HepG2 (cell line): ENCODE data around the gene NAPB. TPM values are rescaled to one million over a fixed set of nuclear protein-coding genes. Genes with fewer than 3 reads are reported as not detected.

Source experiments
- HMG20B ChIP-seq: conservative IDR thresholded peaks from 2 replicates; pipeline ENCODE4 v1.6.1; 2016; ENCODE audit warnings: missing genetic modification reagents, missing compliant biosample characterization
- IRX3 ChIP-seq: sonication (generic); formaldehyde crosslinking; IDR thresholded peaks from 2 replicates; pipeline ENCODE4 v1.8.1; 2023; ENCODE audit warnings: mild to moderate bottlenecking, low read depth, missing genetic modification reagents, borderline replicate concordance
- JUNB ChIP-seq: sonication (generic); formaldehyde crosslinking; IDR thresholded peaks from 2 replicates; pipeline ENCODE4 v1.8.0; 2022; ENCODE audit warnings: missing genetic modification reagents, mild to moderate bottlenecking, borderline replicate concordance
- MAFK ChIP-seq, 2 experiments: IDR thresholded peaks in 1 of 2; conservative IDR thresholded peaks in 1 of 2; 2 replicates each; pipeline ENCODE4 v1.6.1; 2011; ENCODE audit warnings: improper control_type of control experiment in 2 of 2, low read length in 2 of 2
- MAZ ChIP-seq, 2 experiments: sonication (generic) in 1 of 2; formaldehyde crosslinking in 1 of 2; IDR thresholded peaks; 2 replicates each; pipeline versions ENCODE4 v1.5.0 to v1.6.1; 2012 to 2020; ENCODE audit warnings: low read depth in 2 of 2, mild to moderate bottlenecking in 2 of 2, borderline replicate concordance in 1 of 2, improper control_type of control experiment in 1 of 2, low read length in 1 of 2, missing genetic modification reagents in 1 of 2, moderate library complexity in 1 of 2
- MLLT10 ChIP-seq: sonication (generic); formaldehyde crosslinking; IDR thresholded peaks from 2 replicates; pipeline ENCODE4 v1.4.0; 2020; ENCODE audit warnings: missing genetic modification reagents
- NCOR1 ChIP-seq: fragments of 200-600 bp; sonication (generic); IDR thresholded peaks from 2 replicates; pipeline ENCODE4 v1.7.0; 2017; ENCODE audit warnings: antibody characterized with exemption, low read length, borderline replicate concordance
- POLR2AphosphoS2 ChIP-seq: IDR thresholded peaks from 2 replicates; pipeline ENCODE4 v1.6.1; 2011; ENCODE audit warnings: low read depth, low read length, improper control_type of control experiment
- POLR2G ChIP-seq: fragments of 200-400 bp; formaldehyde crosslinking; IDR thresholded peaks from 2 replicates; pipeline ENCODE4 v1.6.1; 2018; ENCODE audit warnings: mild to moderate bottlenecking, low read depth, low read length, moderate library complexity
- SALL1 ChIP-seq: sonication (generic); formaldehyde crosslinking; IDR thresholded peaks from 2 replicates; pipeline ENCODE4 v1.8.0; 2022; ENCODE audit warnings: mild to moderate bottlenecking, missing genetic modification reagents
- SOX5 ChIP-seq: IDR thresholded peaks from 2 replicates; pipeline ENCODE4 v1.6.1; 2016; ENCODE audit warnings: borderline replicate concordance
- TBL1XR1 ChIP-seq: fragments of 150-350 bp; IDR thresholded peaks from 2 replicates; pipeline ENCODE4 v1.6.1; 2014; ENCODE audit warnings: borderline replicate concordance, low read length; ENCODE audit not compliant: partially characterized antibody
- TEAD3 ChIP-seq: optimal IDR thresholded peaks from 2 replicates; pipeline ENCODE3; 2016; ENCODE audit warnings: borderline replicate concordance
- ZC3H13 ChIP-seq: sonication (generic); formaldehyde crosslinking; IDR thresholded peaks from 2 replicates; pipeline ENCODE4 v1.8.1; 2023; ENCODE audit warnings: mild to moderate bottlenecking, missing genetic modification reagents, moderate library complexity
- ZFX ChIP-seq: sonication (generic); formaldehyde crosslinking; IDR thresholded peaks from 2 replicates; pipeline ENCODE4 v1.4.0; 2020; ENCODE audit warnings: mild to moderate bottlenecking, low read depth, missing genetic modification reagents, moderate library complexity
- ZNF20 ChIP-seq: sonication (generic); formaldehyde crosslinking; IDR thresholded peaks from 2 replicates; pipeline ENCODE4 v1.4.0; 2020; ENCODE audit warnings: mild to moderate bottlenecking, moderate library complexity, missing genetic modification reagents
- ZNF326 ChIP-seq: sonication (generic); formaldehyde crosslinking; IDR thresholded peaks from 2 replicates; pipeline ENCODE4 v1.4.0; 2020; ENCODE audit warnings: missing genetic modification reagents, borderline replicate concordance
- polyA plus RNA-seq, 8 experiments: library from polyadenylated mRNA; depleted of rRNA in 3 of 8; stranded (reverse) in 7 of 8; unstranded in 1 of 8; fragments of >200 nt; fragmentation: Illumina TruSeq in 4 of 8; extraction: Trizol in 4 of 8; gene quantifications; 2 replicates each; pipeline versions ENCODE4 v1.2.1 to v1.2.3, GENCODE V29; 2011 to 2016; ENCODE audit warnings: low read depth in 4 of 8, missing spikeins in 1 of 8, mixed read lengths in 1 of 8; ENCODE audit not compliant: insufficient read depth in 1 of 8
- total RNA-seq, 5 experiments: library from RNA; depleted of rRNA; stranded (reverse); fragments of >200 nt; fragmentation: Illumina TruSeq; extraction: Trizol; gene quantifications; 2 replicates each; pipeline ENCODE4 v1.2.3, GENCODE V29; 2016; ENCODE audit warnings: low read depth in 1 of 5
- TF ChIP-seq, protein P1 (sequence below): sonication (generic); formaldehyde crosslinking; IDR thresholded peaks from 2 replicates; pipeline ENCODE4 v1.5.1; 2020; ENCODE audit warnings: mild to moderate bottlenecking, moderate library complexity, missing genetic modification reagents
- TF ChIP-seq, protein P2 (sequence below): sonication (generic); formaldehyde crosslinking; IDR thresholded peaks from 2 replicates; pipeline ENCODE4 v1.9.0; 2021; ENCODE audit warnings: missing genetic modification reagents, mild to moderate bottlenecking, borderline replicate concordance
- TF ChIP-seq, protein P3 (sequence below): sonication (generic); formaldehyde crosslinking; IDR thresholded peaks from 2 replicates; pipeline ENCODE4 v1.8.1; 2023; ENCODE audit warnings: mild to moderate bottlenecking, missing genetic modification reagents
- TF ChIP-seq, protein P4 (sequence below): sonication (generic); formaldehyde crosslinking; IDR thresholded peaks from 2 replicates; pipeline ENCODE4 v1.5.0; 2020; ENCODE audit warnings: missing genetic modification reagents, mild to moderate bottlenecking, borderline replicate concordance

The NAPB gene
- total and polyA plus RNA-seq, 2 of the 13 experiments (the other 11 are each of a cell fraction or from before 2014, with no cell fraction given), result 15.2 to 16.1 TPM

DNA sequence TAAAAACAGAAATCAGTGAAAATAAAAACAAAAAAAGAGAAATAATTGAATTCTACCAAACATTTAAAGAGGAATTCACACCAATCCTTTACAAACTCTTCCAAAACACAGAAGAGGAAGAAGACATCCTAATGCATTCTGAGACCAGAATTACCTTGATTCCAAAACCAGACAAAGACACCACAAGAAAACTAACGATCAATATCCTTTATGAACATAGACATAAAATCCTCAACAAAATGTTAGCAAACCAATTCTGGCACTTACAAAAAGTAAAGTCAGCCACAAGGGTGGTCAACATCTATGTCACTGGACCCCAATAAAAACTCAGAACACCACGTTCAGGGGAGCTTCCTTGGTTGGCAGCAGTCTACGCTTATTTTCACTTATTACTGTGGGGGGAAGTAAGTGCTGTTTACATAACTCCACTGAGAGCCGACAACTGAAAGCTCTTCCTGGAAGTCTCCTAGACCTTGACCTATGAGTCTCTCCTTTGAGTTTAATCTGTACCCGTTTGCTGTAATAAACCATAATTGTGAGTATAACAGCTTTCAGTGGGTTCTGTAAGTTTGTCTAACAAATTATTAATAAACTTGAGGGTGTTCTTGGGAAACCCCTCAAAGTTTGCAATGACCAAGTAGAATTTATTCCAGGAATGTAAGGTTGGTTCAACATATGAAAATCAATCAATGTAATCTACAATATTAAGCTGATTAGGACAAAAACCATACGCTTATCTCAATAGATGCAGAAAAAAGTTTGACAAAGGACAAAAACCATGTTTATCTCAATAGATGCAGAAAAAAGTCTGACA lies 34.8 kb downstream of the NAPB start (continued):
- TF ChIP-seq, protein P1, sequence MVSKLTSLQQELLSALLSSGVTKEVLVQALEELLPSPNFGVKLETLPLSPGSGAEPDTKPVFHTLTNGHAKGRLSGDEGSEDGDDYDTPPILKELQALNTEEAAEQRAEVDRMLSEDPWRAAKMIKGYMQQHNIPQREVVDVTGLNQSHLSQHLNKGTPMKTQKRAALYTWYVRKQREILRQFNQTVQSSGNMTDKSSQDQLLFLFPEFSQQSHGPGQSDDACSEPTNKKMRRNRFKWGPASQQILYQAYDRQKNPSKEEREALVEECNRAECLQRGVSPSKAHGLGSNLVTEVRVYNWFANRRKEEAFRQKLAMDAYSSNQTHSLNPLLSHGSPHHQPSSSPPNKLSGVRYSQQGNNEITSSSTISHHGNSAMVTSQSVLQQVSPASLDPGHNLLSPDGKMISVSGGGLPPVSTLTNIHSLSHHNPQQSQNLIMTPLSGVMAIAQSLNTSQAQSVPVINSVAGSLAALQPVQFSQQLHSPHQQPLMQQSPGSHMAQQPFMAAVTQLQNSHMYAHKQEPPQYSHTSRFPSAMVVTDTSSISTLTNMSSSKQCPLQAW (CRISPR knock-in tag), result no peak
- TF ChIP-seq HMG20B (CRISPR knock-in tag) (peak; percentile 79), MAZ (IDR thresholded peaks at IDR 0.05; ENCODE audit: borderline replicate concordance, low read depth, low read length) (no peak), MAZ (CRISPR knock-in tag; IDR thresholded peaks at IDR 0.05; ENCODE audit: low read depth) (no peak), IRX3 (no peak), JUNB (no peak), TBL1XR1 (peak; percentile 48), ZFX (CRISPR knock-in tag) (no peak), POLR2G (no peak), SOX5 (CRISPR knock-in tag) (peak; percentile 62), ZC3H13 (CRISPR knock-in tag) (no peak), SALL1 (CRISPR knock-in tag) (peak; percentile 64; the same call in 1 of the 2 replicates), MAFK (conservative IDR thresholded peaks at IDR 0.05 in 1 of 2, IDR thresholded peaks at IDR 0.05 in 1 of 2; ENCODE audit: low read length in 2 of 2) (0 out of 4 replicates have a peak, but pooled peaks of 1 of the 2 experiments have one; percentile 8), ZNF326 (CRISPR knock-in tag) (no peak), POLR2AphosphoS2 (no peak), TEAD3 (CRISPR knock-in tag) (peak; percentile 44), NCOR1 (peak; percentile 64; the same call in 1 of the 2 replicates), MLLT10 (no peak), ZNF20 (no peak)
- TF ChIP-seq, protein P2, sequence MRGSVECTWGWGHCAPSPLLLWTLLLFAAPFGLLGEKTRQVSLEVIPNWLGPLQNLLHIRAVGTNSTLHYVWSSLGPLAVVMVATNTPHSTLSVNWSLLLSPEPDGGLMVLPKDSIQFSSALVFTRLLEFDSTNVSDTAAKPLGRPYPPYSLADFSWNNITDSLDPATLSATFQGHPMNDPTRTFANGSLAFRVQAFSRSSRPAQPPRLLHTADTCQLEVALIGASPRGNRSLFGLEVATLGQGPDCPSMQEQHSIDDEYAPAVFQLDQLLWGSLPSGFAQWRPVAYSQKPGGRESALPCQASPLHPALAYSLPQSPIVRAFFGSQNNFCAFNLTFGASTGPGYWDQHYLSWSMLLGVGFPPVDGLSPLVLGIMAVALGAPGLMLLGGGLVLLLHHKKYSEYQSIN (CRISPR knock-in tag), result no peak
- TF ChIP-seq, protein P3, sequence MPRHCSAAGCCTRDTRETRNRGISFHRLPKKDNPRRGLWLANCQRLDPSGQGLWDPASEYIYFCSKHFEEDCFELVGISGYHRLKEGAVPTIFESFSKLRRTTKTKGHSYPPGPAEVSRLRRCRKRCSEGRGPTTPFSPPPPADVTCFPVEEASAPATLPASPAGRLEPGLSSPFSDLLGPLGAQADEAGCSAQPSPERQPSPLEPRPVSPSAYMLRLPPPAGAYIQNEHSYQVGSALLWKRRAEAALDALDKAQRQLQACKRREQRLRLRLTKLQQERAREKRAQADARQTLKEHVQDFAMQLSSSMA (CRISPR knock-in tag), result no peak
- TF ChIP-seq, protein P4, sequence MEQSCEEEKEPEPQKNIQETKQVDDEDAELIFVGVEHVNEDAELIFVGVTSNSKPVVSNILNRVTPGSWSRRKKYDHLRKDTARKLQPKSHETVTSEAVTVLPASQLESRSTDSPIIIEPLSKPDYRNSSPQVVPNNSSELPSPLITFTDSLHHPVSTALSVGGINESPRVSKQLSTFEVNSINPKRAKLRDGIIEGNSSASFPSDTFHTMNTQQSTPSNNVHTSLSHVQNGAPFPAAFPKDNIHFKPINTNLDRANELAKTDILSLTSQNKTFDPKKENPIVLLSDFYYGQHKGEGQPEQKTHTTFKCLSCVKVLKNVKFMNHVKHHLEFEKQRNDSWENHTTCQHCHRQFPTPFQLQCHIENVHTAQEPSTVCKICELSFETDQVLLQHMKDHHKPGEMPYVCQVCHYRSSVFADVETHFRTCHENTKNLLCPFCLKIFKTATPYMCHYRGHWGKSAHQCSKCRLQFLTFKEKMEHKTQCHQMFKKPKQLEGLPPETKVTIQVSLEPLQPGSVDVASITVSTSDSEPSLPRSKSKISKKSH (CRISPR knock-in tag), result no peak
